ENCODE measurements around the gene EPHA4.

Gene EPHA4

DNA sequence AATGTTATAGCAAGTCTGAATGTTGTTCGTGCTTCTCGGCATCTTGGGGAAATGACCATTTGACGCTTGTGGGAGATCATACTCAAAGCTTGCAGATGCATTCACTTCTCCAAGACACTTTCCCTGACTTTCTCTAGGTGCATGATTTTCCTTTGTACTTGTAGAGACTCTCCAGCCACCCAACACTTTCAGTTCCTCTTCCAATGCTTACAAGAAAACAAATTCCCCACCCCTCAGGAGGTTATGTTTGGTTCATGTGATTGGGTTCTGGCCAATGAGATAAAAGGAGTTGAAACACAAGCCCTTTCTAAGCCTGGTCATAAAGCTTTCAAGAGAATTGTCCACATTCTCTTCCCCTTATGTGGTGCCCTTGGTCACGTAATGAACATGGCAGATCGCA is 156.3 kb downstream of the EPHA4 start:
- TF ChIP-seq CTCF (conservative IDR thresholded peaks at IDR 0.05): no peak
- no peak overlapping the region for H3K27ac ChIP-seq

DNA sequence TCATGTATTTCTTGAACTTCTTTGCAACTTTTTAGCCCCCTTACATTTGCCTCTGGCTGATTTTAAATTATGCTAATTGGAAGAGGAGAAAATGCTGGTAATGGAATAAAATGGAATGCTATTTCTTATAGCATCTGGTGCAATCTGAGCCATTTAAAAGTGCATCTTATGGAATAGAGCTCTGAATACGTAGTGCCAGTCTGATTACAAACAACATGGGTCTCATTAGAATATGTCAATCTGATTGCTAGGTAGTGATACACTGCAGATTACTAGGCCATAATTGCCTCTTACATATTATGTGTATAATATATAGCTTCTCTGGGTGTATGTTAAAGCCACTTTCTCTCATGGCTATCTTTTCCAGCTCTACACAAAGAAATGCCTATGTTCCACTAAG is 159.1 kb downstream of the EPHA4 start:
- H3K27ac ChIP-seq: no peak overlapping the region
- no peak for TF ChIP-seq CTCF (conservative IDR thresholded peaks at IDR 0.05)

DNA sequence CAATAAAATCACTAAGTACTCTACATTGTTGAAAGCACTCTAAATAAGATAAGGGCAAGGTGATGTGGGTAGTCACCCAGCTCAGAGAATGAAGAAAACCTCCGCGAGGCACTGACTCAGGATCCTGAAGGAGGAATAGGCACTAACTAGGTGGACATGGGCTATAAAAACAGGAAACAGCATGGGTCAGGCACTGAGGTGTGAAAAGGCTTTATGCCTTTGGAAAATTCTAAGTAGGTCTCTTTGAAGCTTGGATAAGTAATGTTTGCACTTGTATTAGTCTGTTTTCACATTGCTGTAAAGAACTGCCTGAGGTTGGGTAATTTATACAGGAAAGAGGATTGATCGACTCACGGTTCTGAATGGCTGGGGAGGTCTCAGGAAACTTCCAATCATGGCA is 161.6 kb downstream of the EPHA4 start:
- no peak for TF ChIP-seq CTCF (conservative IDR thresholded peaks at IDR 0.05)
- H3K27ac ChIP-seq: no peak overlapping the region

GRCh38 chr2:221407765-221408164 is 164.3 kb downstream of the EPHA4 start:
- TF ChIP-seq CTCF (conservative IDR thresholded peaks at IDR 0.05): no peak
- H3K27ac ChIP-seq: no peak overlapping the region

GRCh38 chr2:221405521-221405920 is 166.6 kb downstream of the EPHA4 start:
- no peak overlapping the region for H3K27ac ChIP-seq
- no peak for TF ChIP-seq CTCF (conservative IDR thresholded peaks at IDR 0.05)

- no peak for TF ChIP-seq CTCF (conservative IDR thresholded peaks at IDR 0.05)
These were observed 170.0 kb downstream of the EPHA4 start for GRCh38 chr2:221402072-221402471.

DNA sequence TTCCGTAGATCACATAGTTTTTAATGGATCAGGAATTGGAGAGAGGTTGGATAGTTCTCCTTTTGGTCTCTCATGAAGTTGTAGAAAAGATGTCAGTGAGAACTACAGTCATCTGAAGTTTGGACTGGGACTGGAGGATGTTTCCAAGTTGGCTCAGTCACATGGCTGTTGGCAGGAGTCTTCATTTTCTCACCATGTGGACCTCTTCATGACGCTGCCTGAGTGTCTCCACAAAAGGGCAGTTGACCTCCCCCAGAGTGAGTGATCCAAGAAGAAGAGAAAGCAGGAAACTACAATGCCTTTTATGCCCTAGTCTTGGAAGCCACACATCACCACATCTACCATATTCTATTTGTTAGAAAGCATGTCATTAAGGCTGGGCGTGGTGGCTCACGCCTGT is 171.7 kb downstream of the EPHA4 start:
- TF ChIP-seq CTCF (conservative IDR thresholded peaks at IDR 0.05): no peak
- H3K27ac ChIP-seq: no peak overlapping the region

More at GRCh38 chr2:221402072-221402471, 170.0 kb downstream of the EPHA4 start:
- no peak overlapping the region for H3K27ac ChIP-seq

DNA sequence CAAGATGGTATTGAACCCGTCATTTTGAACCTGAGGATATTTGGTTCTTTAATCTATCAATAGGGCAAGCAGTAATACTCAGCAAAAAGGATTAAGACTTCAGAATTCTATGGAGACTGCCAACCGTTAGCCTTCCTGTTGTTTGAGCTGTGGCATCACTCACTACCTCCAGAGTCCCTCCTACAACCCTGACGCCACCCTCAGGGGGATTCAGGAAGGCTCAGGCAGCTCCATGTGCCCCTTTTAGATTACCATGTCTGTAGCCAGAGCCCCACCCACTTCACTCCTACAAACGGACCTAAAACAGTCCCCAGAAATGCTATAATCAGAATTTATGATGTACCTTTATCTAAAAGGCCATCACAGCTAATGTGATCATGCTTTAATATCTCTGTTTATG is 172.9 kb downstream of the EPHA4 start:
- no peak for TF ChIP-seq CTCF (conservative IDR thresholded peaks at IDR 0.05)

More for the DNA sequence above, 172.9 kb downstream of the EPHA4 start:
- no peak overlapping the region for H3K27ac ChIP-seq
